HG03520 (cell line): Measurements from ENCODE around the gene RGP1.

Experiments used
- ATAC-seq: cut with Tn5 transposase; IDR thresholded peaks from one replicate; pipeline ENCODE4 v1.9.1; 2021; ENCODE audit warnings: mild to moderate bottlenecking, moderate library complexity; ENCODE audit not compliant: unreplicated experiment

RGP1 gene, protein sequence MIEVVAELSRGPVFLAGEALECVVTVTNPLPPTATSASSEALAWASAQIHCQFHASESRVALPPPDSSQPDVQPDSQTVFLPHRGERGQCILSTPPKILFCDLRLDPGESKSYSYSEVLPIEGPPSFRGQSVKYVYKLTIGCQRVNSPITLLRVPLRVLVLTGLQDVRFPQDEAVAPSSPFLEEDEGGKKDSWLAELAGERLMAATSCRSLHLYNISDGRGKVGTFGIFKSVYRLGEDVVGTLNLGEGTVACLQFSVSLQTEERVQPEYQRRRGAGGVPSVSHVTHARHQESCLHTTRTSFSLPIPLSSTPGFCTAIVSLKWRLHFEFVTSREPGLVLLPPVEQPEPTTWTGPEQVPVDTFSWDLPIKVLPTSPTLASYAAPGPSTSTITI

DNA sequence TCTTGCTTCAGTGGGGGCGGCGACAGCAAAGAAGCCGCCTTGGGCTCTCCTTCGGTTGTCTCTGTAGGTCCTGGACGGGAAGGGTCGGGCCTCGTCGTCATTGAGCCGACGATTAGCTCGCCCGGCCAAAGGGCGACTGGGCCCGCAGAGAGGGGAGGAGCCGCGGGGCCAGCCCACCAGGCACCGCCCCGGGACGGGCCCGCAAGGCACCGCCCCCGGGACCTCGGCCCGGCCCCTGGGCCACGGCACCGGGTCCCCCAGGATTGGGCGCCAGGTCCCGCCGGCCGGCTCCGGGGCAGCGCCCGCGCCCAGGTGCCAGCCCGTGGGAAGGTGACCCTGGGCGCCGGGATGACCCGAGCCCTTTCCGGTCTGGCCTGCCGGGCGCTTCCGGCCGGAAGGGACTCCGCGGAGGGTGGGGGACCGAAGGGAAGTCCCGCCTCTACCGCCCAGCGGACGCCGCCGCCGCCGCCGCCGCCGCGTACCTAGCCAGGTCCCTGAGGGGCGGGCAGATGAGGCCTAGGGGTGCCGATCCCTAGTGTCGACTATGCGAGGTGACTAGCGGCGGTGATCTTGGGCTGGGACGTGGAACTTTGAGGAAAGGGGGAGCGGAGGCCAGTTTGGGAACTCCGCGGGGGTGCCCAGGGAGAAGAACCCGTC lies at the start of gene RGP1, which contains the start of gene GBA2:
Gene RGP1 (plus strand): TSS at position 430 of the 657 bp plus-strand sequence. CDS start 469 bp downstream, outside the sequence.
Gene GBA2 (minus strand): TSS at position 371 of the 657 bp plus-strand sequence. CDS start 524 bp downstream, outside the sequence.
- peak; percentile 64 for ATAC-seq

DNA sequence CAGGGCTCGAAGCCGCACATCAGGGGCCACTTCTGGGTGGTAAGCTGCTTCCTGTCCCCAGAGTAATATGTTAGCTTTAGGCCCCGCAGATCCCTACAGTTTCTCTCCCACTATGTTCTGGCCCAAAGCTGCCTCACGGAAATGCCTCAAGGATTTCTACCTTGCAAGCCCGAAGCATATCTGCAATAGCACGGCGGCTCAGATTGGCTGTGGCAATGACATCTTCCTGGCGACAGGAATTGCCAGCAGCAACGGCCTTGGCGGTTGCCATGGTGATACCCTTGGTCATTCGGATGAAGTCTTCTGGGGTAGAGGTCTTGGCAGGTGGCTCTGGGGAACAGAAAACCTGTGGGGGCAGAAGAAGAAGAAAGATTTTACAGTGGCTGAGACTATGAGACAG lies 49.1 kb upstream of the RGP1 start:
- no peak for ATAC-seq

DNA sequence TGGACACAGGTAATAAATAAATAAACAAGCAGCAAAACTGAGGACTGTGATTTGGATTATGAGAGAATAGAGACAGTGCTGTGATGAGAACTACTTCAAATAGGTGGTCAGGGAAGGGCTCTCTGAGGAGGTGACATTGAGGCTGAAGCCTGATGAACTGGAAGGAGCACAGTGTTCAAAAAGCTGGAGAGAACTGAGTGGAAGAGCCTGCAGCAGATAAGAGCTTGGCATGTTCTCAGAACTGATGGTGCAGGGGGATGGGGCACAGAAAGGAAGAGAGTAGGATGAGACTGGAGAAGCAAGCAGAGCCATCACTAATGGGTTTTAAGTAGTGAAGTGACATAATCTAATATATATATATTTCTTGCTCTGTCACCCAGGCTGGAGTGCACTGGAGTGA lies 48.1 kb upstream of the RGP1 start:
- ATAC-seq = no peak

DNA sequence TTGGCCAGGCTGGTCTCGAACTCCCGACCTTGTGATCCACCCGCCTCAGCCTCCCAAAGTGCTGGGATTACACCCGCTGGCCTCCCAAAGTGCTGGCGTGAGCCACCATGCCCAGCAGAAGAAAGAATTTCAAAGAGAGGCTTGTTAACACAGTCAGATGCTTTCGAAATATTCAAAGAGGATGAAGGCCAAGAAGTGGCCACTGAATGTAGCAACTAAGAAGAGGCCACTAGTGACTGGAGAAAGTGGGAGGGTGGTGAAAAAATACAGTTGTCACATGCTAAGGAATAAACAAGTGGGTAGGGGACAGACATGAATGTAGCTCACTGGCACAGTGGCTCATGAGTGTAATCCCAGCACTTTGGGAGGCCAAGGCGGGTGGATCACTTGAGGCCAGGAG lies 46.4 kb upstream of the RGP1 start:
- no peak for ATAC-seq

DNA sequence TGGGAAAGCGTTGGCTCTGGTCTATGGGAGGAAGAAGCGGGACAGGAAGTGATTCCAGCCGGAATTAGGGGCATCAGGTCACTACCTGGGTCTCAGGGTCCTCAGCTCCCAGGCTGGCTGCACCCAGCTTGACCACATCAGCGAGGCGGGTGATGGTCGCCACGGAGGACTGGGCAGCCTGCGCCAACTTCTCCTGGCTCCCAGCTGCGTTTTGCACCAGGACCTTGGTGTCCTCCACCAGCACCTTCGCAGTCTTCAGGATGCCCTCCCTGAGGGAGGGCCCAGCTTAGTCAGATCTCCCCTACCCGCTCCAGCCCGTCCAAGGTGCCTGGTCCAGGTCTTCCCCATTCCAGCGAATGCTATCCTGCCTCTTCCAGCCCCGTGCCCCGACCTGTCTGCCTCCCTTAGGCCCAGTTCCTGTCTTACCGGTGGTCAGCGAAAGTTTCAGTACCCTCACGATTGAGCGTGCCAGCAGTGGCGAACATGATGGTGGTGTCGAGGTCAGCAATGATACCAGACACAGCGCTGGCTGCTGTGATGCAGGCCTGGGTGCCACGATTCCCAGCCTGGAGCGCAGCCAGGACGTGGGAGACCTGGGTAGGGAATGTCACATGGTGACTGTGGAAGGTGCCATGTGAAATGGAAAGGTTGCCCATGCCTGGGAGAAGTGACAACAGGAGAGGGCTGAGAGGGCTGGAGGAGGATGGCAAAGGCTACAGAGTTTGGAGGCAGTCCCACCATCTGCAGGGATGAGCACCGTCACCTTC lies 45.0 kb upstream of the RGP1 start:
- ATAC-seq = no peak

DNA sequence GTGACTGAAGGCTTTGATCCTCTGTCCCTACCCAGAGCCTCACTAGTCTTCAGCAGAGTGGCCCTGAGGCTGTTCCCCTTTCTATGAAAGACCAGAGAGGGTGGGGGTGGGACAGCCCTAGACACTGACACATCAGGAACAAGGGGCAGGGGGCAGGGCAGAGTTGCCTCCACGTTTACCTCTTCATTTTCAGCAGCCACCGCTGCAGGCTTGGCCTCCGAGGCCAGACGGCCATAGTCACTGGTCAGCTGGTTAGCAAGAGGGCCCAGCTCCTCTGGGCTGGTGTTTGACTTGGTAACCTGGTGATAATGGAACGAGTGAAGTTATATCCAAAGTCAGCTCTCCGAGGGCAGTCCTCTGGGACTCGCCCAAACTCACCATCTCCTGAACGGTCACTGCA lies 43.7 kb upstream of the RGP1 start:
- no peak for ATAC-seq

DNA sequence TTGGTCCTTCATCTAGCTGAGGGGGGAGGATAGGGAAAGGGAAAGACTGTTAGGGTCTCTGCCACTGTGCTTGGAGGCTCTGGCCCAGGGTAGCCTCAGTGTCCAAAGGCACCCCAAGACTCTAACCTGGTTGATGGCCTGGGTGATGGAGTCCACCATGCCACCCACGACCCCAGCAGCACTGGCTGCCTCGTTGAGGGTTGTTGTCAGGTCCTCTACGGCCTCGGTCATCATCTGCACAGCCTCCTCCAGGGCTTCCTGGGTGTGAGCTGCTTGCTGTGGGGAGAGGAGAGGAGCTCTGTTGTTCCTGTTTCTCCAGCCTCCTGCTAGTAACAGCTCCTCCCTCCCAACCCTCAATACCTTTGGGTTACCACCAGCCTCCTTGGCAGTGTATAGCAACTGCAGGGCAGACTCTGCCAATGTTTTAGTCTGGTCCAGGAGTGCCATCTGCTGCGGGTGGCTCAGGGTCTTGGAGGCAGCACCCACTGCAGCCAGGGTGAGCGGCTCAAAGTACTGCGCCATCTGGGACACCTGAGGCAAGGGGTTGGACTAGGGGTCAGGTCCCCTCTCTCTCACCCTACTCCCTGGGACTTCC lies 43.2 kb upstream of the RGP1 start:
- ATAC-seq = no peak

DNA sequence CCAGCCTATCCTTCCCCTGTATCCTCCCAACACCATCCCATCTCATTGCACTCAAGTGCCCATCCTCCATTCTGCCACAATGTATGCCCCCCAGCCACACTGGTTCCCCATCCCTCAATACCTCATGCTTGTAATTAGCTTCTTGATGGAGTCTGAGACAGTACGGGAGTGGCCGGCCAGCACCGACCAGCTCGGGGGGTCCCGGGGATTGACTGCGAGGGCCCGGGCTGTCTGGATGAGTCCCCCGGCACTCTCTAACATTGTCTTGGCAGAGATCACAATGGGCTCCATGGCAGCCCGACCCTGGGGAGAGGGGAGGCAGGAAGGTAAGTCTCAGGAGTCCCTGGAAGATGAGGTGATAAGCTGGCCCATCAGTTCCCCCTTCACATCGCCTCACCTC lies 42.1 kb upstream of the RGP1 start:
- ATAC-seq = no peak

DNA sequence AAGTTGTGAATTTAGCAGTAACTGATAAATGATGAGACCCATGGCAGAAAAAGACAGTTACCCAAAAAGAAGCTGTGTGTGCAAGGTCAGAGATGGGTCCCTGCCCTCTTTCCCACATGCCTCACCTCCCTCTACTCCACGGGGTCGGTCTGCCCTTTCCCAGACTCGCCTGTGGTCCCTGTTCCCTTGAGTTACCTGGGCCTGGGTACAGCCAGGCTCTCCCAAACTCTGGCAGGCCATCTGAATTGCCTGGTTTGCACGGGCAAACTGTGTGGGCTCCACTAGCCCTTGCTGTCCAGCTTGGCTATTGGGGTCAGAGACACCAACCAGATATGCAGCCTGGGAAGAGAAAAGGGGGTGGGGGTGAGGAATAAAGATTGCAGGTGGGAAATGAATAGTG lies 40.9 kb upstream of the RGP1 start:
- no peak for ATAC-seq

DNA sequence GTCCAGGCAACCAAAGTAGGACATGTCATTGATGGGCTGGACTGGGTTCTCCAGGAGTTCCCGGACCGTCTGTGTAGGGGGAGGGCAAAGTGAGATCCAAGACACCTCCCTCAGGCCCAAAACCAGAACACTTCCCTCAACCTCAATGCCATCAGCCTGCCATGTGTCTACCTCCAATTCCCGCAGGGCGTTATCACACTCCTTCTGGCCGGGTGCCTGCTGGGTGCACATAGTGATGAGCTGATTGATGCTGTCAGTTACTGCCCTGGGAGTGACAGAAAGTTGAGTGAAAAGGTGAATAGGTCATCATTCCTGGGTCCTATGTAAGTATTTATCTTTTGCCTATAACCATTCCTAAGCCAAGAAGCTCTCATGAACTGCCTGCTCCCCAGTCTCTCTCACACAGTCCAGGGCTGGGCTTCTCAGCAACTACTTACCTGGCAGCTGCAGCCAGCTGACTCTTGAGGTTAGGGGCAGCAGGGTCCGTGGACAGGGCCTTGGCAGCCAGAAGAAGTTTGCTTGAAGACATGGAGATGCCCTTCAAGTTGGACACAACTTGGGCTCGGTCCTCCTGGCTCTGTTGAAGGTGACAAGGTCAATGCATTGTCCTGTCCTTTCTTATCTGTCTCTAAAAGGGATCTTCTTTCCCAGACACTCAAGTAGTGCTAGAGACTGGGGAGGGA lies 38.1 kb upstream of the RGP1 start:
- ATAC-seq = no peak

DNA sequence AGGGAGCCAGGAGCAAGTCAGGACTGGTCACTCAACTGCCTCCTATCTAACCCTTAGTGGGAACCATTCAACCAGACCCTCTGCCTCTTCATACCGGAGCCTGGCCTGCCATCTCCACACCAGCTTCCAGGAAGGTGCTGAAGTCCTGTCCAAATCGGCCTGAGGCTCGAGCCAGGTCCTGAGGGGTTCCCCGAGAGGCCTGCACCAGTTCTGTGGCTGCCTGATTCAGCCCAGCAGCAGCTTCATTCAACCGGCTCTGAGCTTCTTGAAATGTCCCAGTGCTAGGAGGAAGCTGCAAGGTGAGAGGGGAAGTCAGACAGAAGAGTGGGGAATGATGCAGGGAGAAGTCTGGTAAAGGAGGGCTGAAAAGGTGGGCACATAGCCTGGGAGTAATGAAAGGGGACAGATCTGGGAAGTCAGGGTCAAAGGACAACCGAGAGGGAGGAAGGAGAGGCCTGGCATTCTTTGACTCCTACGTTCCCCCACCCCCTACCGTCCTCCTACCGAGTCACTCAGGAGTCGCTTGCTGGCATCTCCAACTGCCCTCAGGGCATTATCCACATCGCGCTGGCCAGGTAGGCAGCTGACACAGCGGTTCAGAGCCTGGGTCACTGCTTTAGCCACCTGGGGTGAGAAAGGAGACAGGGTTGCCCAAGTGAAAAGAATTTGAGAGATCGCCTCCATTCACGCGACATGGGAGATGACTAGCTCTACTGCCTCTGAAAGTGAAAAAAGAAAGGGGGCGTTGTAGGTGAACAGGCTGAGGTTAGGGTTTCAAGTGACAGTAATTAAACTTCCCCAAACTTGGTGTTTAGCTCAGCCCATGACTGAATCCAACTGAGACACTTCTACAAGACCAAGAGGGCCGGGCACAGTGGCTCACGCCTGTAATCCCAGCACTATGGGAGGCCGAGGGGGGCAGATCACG lies 37.3 kb upstream of the RGP1 start:
- ATAC-seq = no peak

DNA sequence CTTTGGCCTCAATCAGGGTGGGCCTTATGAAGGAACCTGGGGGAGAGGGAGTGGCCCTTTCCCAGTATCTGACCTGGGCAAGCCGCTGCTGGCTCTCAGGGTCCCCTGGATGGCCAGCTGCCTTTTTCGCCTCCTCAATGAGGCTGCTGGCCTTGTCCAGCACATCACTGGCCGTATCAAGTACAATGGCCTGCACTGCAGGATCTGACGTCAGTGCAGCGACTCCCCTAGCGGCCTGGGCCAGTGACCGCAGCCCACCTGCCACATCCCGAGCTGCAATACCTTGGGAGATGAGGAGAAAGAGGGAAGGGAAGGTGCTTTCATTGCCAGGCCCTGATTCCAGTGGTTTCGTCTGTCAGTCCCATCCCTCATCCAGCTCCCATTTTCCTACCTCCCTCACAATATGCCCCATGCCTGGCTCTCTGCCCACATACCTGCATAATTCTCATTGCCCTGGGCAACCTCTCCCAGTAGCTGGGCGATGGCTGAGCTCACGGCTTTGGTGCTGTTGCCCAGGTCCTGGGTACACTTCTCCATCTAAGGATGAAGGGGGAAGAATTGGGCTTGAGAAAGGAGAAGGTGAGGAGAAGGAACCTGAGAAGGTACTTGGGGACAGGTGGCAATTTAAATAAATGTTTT lies 36.2 kb upstream of the RGP1 start:
- ATAC-seq = no peak

DNA sequence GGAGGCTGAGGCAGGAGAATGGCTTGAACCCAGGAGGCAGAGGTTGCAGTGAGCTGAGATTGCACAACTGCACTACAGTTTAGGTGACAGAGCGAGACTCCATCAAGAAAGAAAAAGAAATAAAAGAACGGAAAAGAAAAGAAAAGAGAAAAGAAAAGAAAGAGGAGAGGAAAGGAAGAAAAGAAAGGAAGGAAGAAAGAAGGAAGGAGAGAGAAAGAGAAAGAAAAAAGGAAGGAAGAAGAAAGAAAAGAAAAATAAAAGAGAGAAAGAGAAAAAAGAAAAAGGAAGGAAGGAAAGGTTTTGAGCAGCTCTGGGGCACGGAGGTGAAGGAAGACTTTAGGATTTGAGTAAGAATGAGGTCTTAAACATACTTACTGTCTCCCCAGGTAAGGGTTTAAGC lies 35.5 kb upstream of the RGP1 start:
- ATAC-seq = no peak

DNA sequence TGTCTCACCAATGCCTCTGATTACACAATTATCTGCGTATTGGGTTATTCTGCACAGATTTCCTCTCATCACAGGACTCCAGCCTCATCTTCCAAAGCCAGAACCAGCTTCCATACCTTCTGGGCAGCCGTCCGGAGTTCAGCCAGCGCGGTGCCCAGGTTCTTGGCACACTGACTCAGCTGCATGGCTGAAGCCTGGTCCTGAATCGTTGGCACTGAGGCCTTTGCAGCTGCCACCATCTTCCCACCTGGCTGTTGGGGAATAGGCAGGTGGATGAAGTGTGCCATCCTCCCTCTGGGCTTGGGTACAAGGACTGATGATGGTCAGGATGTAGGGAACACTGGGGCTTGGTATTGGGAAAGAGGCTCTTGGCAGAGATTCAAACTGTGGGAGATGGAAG lies 35.0 kb upstream of the RGP1 start:
- ATAC-seq = no peak

DNA sequence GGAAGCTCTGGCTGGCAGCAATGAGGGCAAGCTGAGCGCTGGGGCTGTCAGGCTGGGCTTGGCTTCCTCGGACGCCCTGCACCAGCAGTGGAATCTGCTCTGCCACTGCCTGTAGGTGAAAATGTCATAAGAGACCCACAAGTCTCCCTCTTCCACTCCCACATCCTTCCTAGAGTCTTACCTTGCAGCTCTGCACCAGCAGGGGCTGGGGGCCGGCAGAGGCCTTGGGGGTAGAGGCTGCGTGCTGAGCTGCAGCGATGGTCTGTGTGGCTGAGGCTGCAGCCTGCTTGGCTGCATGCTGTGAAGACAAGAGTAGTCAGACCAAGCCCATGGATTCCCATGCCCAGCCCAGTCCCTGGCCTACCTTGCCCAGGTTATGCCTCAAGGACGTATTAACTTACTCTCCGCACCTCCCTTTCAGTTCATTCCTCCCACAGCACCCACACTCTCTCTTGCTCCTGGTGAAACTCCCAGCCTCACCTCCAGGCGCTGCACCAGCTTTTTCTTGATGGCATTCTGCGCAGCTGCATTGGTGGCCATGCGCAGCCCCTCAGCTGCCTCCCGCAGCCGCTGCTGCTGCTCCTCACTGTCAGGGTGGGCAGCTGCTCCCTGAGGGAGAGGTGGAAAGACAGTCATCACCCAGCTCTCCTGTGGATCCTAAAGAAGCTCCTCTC lies 34.4 kb upstream of the RGP1 start:
- no peak for ATAC-seq

DNA sequence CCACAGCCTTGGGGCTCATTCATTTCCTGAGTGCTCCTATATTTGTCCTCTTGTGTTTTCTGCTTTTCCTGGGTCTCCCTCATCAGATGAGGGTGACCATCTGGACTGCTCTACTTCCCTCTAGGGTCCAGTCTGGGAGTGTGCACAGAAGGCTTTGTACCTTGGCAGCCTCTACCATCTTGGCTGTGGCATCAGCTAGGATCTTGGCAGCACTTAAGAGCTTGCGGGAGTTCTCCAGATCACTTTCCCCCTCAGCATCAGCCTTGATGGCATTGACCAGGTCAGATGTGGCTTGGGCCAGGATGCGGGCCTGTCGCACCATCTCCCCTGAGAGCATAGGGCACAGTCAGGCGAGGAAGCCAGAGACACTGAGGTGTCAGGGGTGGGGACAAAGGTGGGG lies 32.9 kb upstream of the RGP1 start:
- no peak for ATAC-seq

DNA sequence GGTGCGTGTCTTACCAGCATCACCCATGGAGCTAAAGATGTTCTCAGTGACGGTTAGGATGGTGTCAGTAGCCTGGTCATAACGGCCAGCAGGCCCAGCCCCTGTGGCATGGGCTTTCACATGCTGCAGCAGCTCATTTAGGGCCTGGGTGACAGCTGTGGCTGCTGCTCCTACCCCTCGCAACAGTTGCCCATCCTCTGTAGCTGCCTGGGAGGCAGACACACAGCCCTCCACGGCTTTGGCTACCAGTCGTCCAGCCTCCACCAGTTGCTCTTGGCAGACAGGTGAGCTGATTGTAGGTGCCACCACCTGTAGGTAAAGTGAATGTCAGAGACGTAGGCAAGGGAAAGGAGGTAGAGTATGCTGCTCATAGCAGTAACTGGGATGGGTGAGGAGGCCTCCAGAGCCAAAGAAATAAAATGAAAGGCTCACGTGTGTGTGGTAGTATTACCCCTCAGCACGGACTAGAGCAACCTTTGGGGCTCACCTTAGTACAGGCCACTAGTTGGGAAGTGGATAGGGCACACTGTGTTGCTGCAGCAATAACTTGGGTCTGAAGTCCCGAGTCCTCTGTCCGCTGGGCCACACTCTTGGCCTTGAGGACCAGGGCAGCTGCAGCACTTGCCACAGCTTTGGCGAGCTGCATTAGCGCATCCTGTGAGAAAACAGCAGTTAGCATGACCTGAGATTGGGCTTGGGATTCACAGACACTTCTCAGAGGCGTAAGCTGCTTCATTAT lies 31.8 kb upstream of the RGP1 start:
- no peak for ATAC-seq
